ENCODE results near the gene BDKRB1. TPM values are rescaled to one million over a fixed set of nuclear protein-coding genes. Genes with fewer than 3 reads are reported as not detected.

Gene BDKRB1
- total and polyA plus RNA-seq, 2 donors (not counting 3 experiments of a cell fraction or from before 2014, with no cell fraction given): not detected

DNA sequence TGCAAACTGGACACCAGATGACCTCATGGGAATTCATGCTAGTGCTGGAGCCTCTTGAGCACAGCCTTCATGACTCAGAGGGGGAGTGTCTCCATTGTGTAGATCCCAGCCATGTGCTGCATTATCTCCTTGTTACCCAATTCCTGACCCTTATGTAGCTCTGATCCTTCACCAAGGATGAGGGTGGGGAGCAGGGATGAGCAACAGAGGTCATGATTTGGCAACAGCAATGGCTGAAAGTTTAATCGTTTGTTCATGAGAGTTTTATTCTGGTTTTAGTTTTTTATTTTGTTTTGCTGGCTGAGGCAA lies 9.5 kb upstream of the BDKRB1 start:
- Histone ChIP-seq H3K27me3 (ENCODE audit: control insufficient read depth in 2 of 2, insufficient read depth in 2 of 2, low read length in 2 of 2) (no peaks in the 10 kb centered on the region), H3K4me1 (ENCODE audit: control insufficient read depth, extremely low read depth, insufficient read depth, low read length) (no peaks in the 10 kb centered on the region), H3K36me3 (ENCODE audit: control insufficient read depth in 2 of 2, extremely low read depth in 1 of 2, insufficient read depth in 2 of 2, low read length in 2 of 2) (no peaks in the 10 kb centered on the region), H2AFZ (ENCODE audit: low read depth, low read length) (no peak overlapping the region), H4K20me1 (replicated peaks; ENCODE audit: control insufficient read depth, extremely low read depth, insufficient read depth, low read length) (no peaks in the 10 kb centered on the region), H3K27ac (ENCODE audit: insufficient read depth, low read depth, low read length) (no peak overlapping the region), H3K79me2 (ENCODE audit: control insufficient read depth, insufficient read depth, low read length) (no peaks in the 10 kb centered on the region), H3K9me1 (replicated peaks; ENCODE audit: control insufficient read depth, extremely low read depth, insufficient read depth, low read length) (no peaks in the 10 kb centered on the region), H3K4me3 (replicated peaks in 1 of 3; ENCODE audit: insufficient read depth in 1 of 3, low read depth in 1 of 3, low read length in 3 of 3) (no peak overlapping the region), H3K4me2 (ENCODE audit: insufficient read depth, low read length) (no peak overlapping the region), H3K9me3 (replicated peaks; ENCODE audit: control insufficient read depth, insufficient read depth, low read length) (no peaks in the 10 kb centered on the region), H3K9ac (replicated peaks; ENCODE audit: extremely low read depth, insufficient read depth, low read length) (no peak overlapping the region)
- TF ChIP-seq POLR2A (IDR thresholded peaks at IDR 0.05; ENCODE audit: low read depth, low read length) (no peak), JUN (IDR thresholded peaks at IDR 0.05; ENCODE audit: borderline replicate concordance, insufficient read depth, insufficient read length, low read depth) (no peak), MYC (IDR thresholded peaks at IDR 0.05; ENCODE audit: low read depth, low read length) (no peak), EZH2 (IDR thresholded peaks at IDR 0.05; ENCODE audit: borderline replicate concordance, low read depth, low read length, severe bottlenecking) (no peak), FOS (IDR thresholded peaks at IDR 0.05; ENCODE audit: borderline replicate concordance, insufficient read depth, low read length) (no peak), POLR2AphosphoS5 (IDR thresholded peaks at IDR 0.05; ENCODE audit: insufficient read depth, low read depth, low read length) (no peak), GATA2 (IDR thresholded peaks at IDR 0.05; ENCODE audit: insufficient read depth, insufficient read length, low read depth, low read length) (no peak)
- TF ChIP-seq, protein P1, sequence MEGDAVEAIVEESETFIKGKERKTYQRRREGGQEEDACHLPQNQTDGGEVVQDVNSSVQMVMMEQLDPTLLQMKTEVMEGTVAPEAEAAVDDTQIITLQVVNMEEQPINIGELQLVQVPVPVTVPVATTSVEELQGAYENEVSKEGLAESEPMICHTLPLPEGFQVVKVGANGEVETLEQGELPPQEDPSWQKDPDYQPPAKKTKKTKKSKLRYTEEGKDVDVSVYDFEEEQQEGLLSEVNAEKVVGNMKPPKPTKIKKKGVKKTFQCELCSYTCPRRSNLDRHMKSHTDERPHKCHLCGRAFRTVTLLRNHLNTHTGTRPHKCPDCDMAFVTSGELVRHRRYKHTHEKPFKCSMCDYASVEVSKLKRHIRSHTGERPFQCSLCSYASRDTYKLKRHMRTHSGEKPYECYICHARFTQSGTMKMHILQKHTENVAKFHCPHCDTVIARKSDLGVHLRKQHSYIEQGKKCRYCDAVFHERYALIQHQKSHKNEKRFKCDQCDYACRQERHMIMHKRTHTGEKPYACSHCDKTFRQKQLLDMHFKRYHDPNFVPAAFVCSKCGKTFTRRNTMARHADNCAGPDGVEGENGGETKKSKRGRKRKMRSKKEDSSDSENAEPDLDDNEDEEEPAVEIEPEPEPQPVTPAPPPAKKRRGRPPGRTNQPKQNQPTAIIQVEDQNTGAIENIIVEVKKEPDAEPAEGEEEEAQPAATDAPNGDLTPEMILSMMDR (IDR thresholded peaks at IDR 0.05; ENCODE audit: extremely low read depth in 1 of 2, insufficient read depth in 1 of 2, low read depth in 1 of 2, low read length in 2 of 2): no peak
- TF ChIP-seq, protein P2, sequence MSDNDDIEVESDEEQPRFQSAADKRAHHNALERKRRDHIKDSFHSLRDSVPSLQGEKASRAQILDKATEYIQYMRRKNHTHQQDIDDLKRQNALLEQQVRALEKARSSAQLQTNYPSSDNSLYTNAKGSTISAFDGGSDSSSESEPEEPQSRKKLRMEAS (IDR thresholded peaks at IDR 0.05; ENCODE audit: insufficient read depth, insufficient read length): no peak
- dilution Hi-C loops (cut with MboI; ENCODE audit: extremely low pct_ligation_motif_present, low sequenced_read_pairs) (no loop called here), intact Hi-C loops (cut with micrococcal nuclease) (no loop called here)
- ChIA-PET POLR2A (no interaction called here), CTCF (no interaction called here)
- DNase-seq (ENCODE audit: low read depth, low spot score) (no peak), FAIRE-seq (no peak)
- no TSS peak for BruUV-seq (replicated peaks)
